Renal pelvis (tissue), 4 donors: ENCODE measurements around the gene GLIS2. TPM values are rescaled to one million over a fixed set of nuclear protein-coding genes. Genes with fewer than 3 reads are reported as not detected.

Experiments used
- DNase-seq: peaks from one replicate; pipeline ENCODE4 v3.0.0-alpha.2; 2013
- polyA plus RNA-seq, 3 donors: library from polyadenylated mRNA; unstranded; fragments of 120-200 nt; gene quantifications; one replicate each; pipeline ENCODE4 v1.2.1, GENCODE V29; 2013; ENCODE audit not compliant: insufficient read length in 3 of 3

The GLIS2 gene
- polyA plus RNA-seq, 3 donors = 46.2 to 52.4 (median 50.6) TPM

GRCh38 chr16:4318967-4319366, 3.1 kb downstream of the GLIS2 start:
- no peak for DNase-seq

- DNase-seq = no peak
Observed at GRCh38 chr16:4319454-4320421, 3.9 kb downstream of the GLIS2 start.

GRCh38 chr16:4320571-4321137, 4.8 kb downstream of the GLIS2 start:
- DNase-seq = no peak

GRCh38 chr16:4321286-4322120, 5.6 kb downstream of the GLIS2 start:
- DNase-seq = no peak

- DNase-seq = no peak
Observed at GRCh38 chr16:4322121-4323052, 6.5 kb downstream of the GLIS2 start.

- DNase-seq = no peak
Observed at GRCh38 chr16:4323071-4323844, 7.4 kb downstream of the GLIS2 start.

GRCh38 chr16:4323845-4324488, 8.1 kb downstream of the GLIS2 start:
- DNase-seq = peak; percentile 54

- no peak for DNase-seq
Observed at GRCh38 chr16:4324492-4325252, 8.8 kb downstream of the GLIS2 start.

GRCh38 chr16:4325253-4325758, 9.4 kb downstream of the GLIS2 start:
- DNase-seq = no peak

GRCh38 chr16:4327386-4328045, 11.6 kb downstream of the GLIS2 start:
- no peak for DNase-seq

GRCh38 chr16:4328046-4328781, 12.3 kb downstream of the GLIS2 start:
- peak; percentile 82 for DNase-seq

- no peak for DNase-seq
Observed at GRCh38 chr16:4328782-4329775, 13.2 kb downstream of the GLIS2 start.

- DNase-seq = no peak
Observed at GRCh38 chr16:4330277-4330874, 14.5 kb downstream of the GLIS2 start.

- no peak for DNase-seq
Observed at GRCh38 chr16:4332083-4332482, 16.2 kb downstream of the GLIS2 start.

- DNase-seq = no peak
Observed at GRCh38 chr16:4332623-4333307, 16.9 kb downstream of the GLIS2 start.
